GM03348 (cell line): Measurements from ENCODE around the gene DNAJC1.

Experiments used
- DNase-seq: peaks from one replicate; pipeline ENCODE4 v3.0.0; 2012; ENCODE audit warnings: low spot score

The DNAJC1 gene

GRCh38 chr10:22006379-22006884 is 2.9 kb upstream of the DNAJC1 start:
- DNase-seq = no peak

DNA sequence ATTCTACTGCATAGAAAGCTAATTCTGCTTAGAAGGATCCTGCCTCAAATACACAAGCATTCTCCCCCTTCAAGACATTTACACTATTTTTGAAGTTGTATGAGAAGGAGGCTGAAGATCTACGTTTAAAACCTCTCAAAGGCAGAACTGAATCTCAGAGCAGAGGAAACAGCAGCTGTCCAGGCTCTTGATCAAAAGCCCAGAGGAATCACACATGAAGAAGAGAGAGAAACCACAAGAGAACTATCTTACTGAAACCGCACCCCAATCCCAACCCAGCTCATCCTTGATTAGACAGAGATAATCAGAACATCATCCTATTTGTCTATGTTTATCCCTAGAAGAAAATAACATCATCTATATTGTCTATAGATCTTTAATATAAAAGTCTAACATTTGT is 2.2 kb upstream of the DNAJC1 start:
- no peak for DNase-seq

- DNase-seq = no peak
Measured at GRCh38 chr10:22003964-22004281, 393 bp upstream of the DNAJC1 start.

DNA sequence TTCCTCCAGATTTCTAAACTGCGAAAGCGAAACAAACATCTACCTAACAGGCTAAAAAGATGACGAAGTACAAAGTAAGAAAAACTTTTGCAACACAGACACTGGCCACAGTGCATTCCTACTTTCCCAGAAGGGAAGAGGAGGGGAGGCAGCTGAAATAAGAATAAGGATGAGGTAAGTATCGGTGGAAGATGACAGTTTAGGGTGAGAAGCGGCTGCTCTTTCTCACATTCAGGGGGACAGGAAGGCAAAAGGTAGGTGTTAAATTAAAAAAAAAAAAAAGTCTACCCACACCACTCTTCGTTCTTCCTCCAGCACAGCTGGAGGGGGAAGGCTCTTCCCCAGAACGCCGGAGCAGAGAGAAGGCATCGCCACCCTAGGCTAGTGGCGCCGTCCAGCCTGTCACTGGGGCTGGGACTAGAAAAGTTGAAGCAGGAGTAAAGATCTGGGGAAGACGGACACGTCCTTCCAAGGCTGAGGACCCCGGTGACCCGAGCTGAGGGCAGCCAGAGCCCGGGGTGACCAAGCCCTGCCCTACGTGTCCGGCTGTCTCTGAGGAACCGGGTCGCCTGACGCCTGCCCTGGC is 846 bp downstream of the DNAJC1 start:
- DNase-seq = peak; percentile 55

DNA sequence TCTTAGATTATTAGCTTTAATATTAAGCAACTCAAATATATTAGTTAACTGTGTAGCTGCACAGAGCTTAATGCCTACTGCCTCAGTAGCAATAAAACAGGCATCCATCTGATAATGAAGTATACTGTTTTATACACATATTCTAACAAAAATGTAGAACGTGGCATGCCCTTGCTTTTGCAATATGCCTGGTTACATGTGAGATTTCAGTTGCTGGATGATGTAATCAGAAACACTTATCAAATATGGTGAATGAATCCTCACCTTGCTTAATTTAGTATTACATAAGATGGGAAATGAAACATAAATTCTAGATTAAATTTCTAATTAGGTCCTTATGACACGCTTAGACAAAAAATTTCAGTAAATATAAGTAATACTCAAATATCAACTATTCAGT is 8.0 kb downstream of the DNAJC1 start:
- no peak for DNase-seq

- peak; percentile 39 for DNase-seq
Measured at GRCh38 chr10:21993360-21994001, 10.0 kb downstream of the DNAJC1 start.

DNA sequence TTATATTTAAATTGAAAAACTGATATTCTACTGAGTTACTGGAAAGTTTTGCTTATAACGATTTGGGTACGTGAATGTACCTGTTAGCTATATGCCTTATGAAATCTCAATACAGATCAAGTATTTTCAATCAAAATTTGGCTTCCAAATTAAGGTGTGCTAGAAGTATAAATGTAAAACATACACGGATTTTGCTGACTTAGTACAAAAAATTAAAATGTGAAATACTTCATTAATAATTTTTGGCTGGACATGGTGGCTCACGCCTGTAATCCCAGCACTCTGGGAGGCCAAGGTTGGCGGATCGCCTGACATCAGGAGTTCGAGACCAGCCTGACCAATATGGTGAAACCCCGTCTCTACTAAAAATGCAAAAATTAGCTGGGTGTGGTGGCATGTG is 11.7 kb downstream of the DNAJC1 start:
- no peak for DNase-seq

DNA sequence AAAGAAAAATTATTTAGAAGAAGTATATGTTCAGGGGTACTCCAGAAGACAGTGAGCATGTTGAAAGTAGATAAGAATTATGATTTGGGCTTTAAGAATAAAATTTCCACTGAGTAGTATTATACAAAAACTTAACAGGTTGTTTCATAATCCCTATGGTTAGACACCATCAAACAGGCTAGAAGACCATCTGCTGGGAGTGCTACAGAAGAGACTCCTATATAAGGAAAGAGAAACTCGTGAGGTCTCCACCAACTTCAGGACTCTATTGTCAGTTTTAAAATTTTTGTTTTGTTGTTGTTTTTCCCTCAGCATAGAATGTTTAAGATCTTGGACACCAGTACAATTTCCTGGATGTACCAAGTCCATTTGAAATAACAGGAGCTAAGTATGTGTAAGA is 13.1 kb downstream of the DNAJC1 start:
- no peak for DNase-seq

- peak; percentile 42 for DNase-seq
Measured at GRCh38 chr10:21989453-21990154, 13.9 kb downstream of the DNAJC1 start.

DNA sequence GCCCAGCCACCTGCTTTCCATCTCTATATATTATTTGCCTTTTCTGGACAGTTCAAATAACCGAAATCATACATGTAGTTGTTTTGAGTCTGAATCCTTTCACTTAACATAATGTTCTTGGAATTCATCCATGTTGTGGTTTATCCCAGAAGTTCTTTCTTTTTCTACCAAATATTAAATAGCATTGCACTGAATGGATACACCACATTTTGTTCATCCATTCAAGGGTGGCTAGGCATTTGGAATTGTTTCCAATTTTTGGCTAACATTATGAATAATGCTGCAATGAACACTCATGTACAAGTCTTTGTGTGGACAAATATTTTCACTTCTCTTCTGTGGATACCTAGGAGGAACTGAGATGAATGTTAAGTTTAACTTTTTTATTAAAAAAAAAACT is 18.0 kb downstream of the DNAJC1 start:
- peak; percentile 17 for DNase-seq

DNA sequence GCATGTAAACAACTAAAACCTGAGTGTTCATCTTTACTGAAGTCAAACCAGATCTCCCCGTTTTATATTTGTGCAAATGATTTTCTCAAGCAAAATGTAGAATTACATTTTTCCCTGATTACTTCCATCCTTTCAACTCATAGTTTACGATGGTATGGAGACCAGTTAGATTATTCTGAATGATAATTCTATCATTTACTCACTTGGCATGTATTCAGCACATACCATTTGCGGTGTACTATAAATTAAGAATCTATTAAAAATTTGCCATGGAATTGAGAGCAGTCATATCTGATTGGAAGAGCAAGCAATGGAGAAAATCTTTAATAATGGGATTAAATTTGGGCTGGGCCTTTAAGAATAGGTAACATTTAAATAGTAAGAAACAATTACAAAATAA is 22.4 kb downstream of the DNAJC1 start:
- DNase-seq = no peak

GRCh38 chr10:21980691-21981090 is 22.8 kb downstream of the DNAJC1 start:
- no peak for DNase-seq

GRCh38 chr10:21978191-21978862 is 25.2 kb downstream of the DNAJC1 start:
- DNase-seq = peak; percentile 13

- no peak for DNase-seq
Measured at GRCh38 chr10:21976739-21977138, 26.8 kb downstream of the DNAJC1 start.

- no peak for DNase-seq
Measured at GRCh38 chr10:21976280-21976679, 27.2 kb downstream of the DNAJC1 start.

- DNase-seq = no peak
Measured at GRCh38 chr10:21975378-21975990, 28.0 kb downstream of the DNAJC1 start.

DNA sequence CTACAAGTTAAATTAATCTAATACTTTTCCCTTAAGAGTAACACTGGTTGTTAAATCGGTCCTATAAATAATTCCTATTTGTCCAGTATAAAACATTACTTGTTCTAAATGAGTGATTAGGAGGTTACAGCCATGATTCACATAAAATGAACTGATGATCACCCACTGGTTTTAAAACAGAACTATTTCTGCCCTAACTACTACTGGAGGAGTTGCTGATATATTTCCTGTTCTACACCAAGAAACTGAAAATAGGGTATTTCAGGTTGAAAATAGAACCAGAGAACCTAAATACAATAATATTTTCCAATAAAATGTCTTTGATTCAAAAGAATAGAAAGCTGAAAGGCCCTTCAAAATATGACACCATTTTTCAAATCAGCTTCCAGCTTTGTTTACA is 30.9 kb downstream of the DNAJC1 start:
- no peak for DNase-seq

- peak; percentile 38 for DNase-seq
Measured at GRCh38 chr10:21969326-21970287, 33.9 kb downstream of the DNAJC1 start.

DNA sequence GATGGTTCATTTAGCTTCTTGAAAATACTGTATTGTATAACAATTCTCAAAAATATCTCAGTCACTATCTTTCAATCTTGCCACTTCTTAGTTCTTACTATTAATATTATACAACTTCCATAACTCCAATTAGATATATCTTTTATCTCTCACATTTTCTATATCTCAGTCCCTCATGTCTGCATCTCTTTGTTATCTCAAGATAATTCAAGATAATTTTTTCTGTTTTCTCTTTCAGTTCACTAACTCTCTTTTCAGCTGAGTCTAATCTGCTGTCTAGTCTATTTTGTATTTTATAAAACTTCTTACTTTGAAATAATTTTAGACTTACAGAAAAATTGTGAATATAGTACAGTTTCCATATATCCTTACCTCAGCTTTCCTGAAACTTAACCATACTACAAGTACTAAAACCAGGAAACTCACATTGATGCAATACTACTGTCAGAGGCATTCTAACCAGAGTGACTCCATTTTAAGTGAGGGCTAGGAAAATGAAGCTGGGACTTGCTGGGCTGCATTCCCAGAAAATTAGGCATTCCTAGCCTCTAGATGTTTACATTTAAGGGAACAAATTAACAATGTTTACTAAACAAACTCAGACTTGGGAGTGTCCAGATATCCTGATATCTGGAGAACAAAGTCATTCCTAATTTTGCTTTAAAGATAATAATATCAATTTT is 38.4 kb downstream of the DNAJC1 start:
- no peak for DNase-seq

- no peak for DNase-seq
Measured at GRCh38 chr10:21962358-21962757, 41.2 kb downstream of the DNAJC1 start.

- DNase-seq = no peak
Measured at GRCh38 chr10:21961847-21962246, 41.7 kb downstream of the DNAJC1 start.
